ENCODE measurements around the gene ADNP2. TPM values are rescaled to one million over a fixed set of nuclear protein-coding genes. Genes with fewer than 3 reads are reported as not detected.
A peak's percentile ranks its signal among the peaks of the same experiment; 100 is the strongest.

Gene ADNP2
- total RNA-seq (10 to 100 TPM in 8 of 10 donors, 1 to 10 TPM in 2; 6.9 to 12.4 (median 10.9) TPM), polyA plus RNA-seq (1 to 10 TPM; 4.6 to 5.9 TPM)
- long read RNA-seq, donor 1, full-length matches to known transcripts, result 2 of 8 reads
- long read RNA-seq, donor 1, partial matches to known transcripts, result 0 of 8 reads
- long read RNA-seq, donor 1, other reads (novel, unspliced or antisense), result 6 of 8 reads
- long read RNA-seq, donor 2, full-length matches to known transcripts, result 2 of 8 reads
- long read RNA-seq, donor 2, partial matches to known transcripts, result 0 of 8 reads
- long read RNA-seq, donor 2, other reads (novel, unspliced or antisense), result 6 of 8 reads
- long read RNA-seq, donor 3, partial matches to known transcripts, result 0 of 46 reads
- long read RNA-seq, donor 3, other reads (novel, unspliced or antisense), result 46 of 46 reads

- intact Hi-C loops (cut with DNase I), result loop anchor here in 3 of 10 donors (5.0 to 10.0 kb wide), 3 partner anchors 72 to 424 kb away; partner anchors contain the start of gene RBFA (in 1 of the 3)
- 2 to 3% methylated on average over 63 to 75 of the region's 76 CpGs for WGBS, 2 donors
Measured at GRCh38 chr18:80108739-80109675, at the start of gene ADNP2. Gene ADNP2 (plus strand): TSS chr18:80109262. CDS start chr18:80117543, 8,281 bp downstream.

GRCh38 chr18:80059945-80060344 is 49.1 kb upstream of the ADNP2 start:
- ATAC-seq (no peak), DNase-seq (no peak)
- Histone ChIP-seq H3K27ac (no peak overlapping the region), H3K27me3 (no peaks in the 10 kb centered on the region), H3K9me3 (peaks cover 0 to 60% (median 15%) of the 10 kb centered on the region in 11 donors), H3K4me1 (no peaks in the 10 kb centered on the region), H3K4me3 (no peak overlapping the region), H3K36me3 (no peaks in the 10 kb centered on the region)
- WGBS, 2 donors, result 88% methylated on average over 6 of the region's 6 CpGs
- intact Hi-C loops (cut with DNase I), result no loop called here
- no peak for TF ChIP-seq CTCF (IDR thresholded peaks at IDR 0.05)

More at GRCh38 chr18:80108739-80109675, at the start of gene ADNP2:
- TF ChIP-seq CTCF (IDR thresholded peaks at IDR 0.05), result no peak
- H3K4me1 ChIP-seq, result peaks cover 0 to 40% (median 28%) of the 10 kb centered on the region in 9 donors
- ATAC-seq, result peak; percentile 89 to 96 (median 94)
- peaks cover 0 to 6% (median 0%) of the 10 kb centered on the region in 9 donors for H3K36me3 ChIP-seq
- peak within 1 kb of the TSS; percentile 78 to 96 (median 88) for H3K27ac ChIP-seq
- peaks cover 0 to 5% (median 0%) of the 10 kb centered on the region in 11 donors for H3K9me3 ChIP-seq
- peak within 1 kb of the TSS; percentile 58 to 86 (median 74) for H3K4me3 ChIP-seq
- no peaks in the 10 kb centered on the region for H3K27me3 ChIP-seq
- peak; percentile 64 to 89 for DNase-seq

GRCh38 chr18:80065705-80066104 is 43.4 kb upstream of the ADNP2 start:
- no peak for TF ChIP-seq CTCF (IDR thresholded peaks at IDR 0.05)
- WGBS, 2 donors, result 84 to 90% methylated on average over 9 of the region's 9 CpGs
- intact Hi-C loops (cut with DNase I), result no loop called here
- Histone ChIP-seq H3K4me3 (no peak overlapping the region), H3K4me1 (no peaks in the 10 kb centered on the region), H3K27ac (no peak overlapping the region), H3K9me3 (peaks cover 0 to 25% (median 0%) of the 10 kb centered on the region in 11 donors), H3K36me3 (no peaks in the 10 kb centered on the region), H3K27me3 (no peaks in the 10 kb centered on the region)
- DNase-seq (no peak), ATAC-seq (no peak)

GRCh38 chr18:80067321-80067720 is 41.7 kb upstream of the ADNP2 start:
- DNase-seq, result no peak

More at GRCh38 chr18:80067321-80067720, 41.7 kb upstream of the ADNP2 start:
- Histone ChIP-seq H3K4me3 (no peak overlapping the region), H3K27me3 (no peaks in the 10 kb centered on the region), H3K9me3 (peaks cover 0 to 9% (median 0%) of the 10 kb centered on the region in 11 donors), H3K4me1 (no peaks in the 10 kb centered on the region), H3K36me3 (no peaks in the 10 kb centered on the region), H3K27ac (no peak overlapping the region)
- no peak for ATAC-seq
- 90 to 96% methylated on average over 8 of the region's 8 CpGs for WGBS, 2 donors
- intact Hi-C loops (cut with DNase I), result no loop called here
- no peak for TF ChIP-seq CTCF (IDR thresholded peaks at IDR 0.05)

Data from heart right ventricle (tissue), 16 donors.